Loucy (cell line): ENCODE measurements around the gene TNNC1.

ENCODE experiments used
- EZH2phosphoT487 ChIP-seq: fragments of 200-600 bp; IDR thresholded peaks from 2 replicates; pipeline ENCODE4 v1.6.1; 2018; ENCODE audit warnings: antibody characterized with exemption, mild to moderate bottlenecking, moderate library complexity, borderline replicate concordance
- TF ChIP-seq, protein P1 (sequence below): fragments of 200-600 bp; sonication (generic); conservative IDR thresholded peaks from 2 replicates; pipeline ENCODE4 v1.5.1; 2014; ENCODE audit warnings: mild to moderate bottlenecking, antibody characterized with exemption, low read length

DNA sequence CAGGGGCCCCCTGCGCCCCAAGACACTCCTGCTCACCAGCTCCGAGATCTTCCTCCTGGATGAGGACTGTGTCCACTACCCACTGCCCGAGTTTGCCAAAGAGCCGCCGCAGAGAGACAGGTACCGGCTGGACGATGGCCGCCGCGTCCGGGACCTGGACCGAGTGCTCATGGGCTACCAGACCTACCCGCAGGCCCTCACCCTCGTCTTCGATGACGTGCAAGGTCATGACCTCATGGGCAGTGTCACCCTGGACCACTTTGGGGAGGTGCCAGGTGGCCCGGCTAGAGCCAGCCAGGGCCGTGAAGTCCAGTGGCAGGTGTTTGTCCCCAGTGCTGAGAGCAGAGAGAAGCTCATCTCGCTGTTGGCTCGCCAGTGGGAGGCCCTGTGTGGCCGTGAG, 38.2 kb upstream of the TNNC1 start:
- TF ChIP-seq, protein P1, sequence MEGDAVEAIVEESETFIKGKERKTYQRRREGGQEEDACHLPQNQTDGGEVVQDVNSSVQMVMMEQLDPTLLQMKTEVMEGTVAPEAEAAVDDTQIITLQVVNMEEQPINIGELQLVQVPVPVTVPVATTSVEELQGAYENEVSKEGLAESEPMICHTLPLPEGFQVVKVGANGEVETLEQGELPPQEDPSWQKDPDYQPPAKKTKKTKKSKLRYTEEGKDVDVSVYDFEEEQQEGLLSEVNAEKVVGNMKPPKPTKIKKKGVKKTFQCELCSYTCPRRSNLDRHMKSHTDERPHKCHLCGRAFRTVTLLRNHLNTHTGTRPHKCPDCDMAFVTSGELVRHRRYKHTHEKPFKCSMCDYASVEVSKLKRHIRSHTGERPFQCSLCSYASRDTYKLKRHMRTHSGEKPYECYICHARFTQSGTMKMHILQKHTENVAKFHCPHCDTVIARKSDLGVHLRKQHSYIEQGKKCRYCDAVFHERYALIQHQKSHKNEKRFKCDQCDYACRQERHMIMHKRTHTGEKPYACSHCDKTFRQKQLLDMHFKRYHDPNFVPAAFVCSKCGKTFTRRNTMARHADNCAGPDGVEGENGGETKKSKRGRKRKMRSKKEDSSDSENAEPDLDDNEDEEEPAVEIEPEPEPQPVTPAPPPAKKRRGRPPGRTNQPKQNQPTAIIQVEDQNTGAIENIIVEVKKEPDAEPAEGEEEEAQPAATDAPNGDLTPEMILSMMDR, result no peak
- TF ChIP-seq EZH2phosphoT487, result no peak
